G401.6 (cell line): Measurements from ENCODE around the gene JAG1.

Source experiments
- FAIRE-seq: peaks from 2 replicates; lab custom pipeline; 2012; peaks lifted over from hg19 to GRCh38; lab: Jason Lieb, UNC

JAG1 gene

DNA sequence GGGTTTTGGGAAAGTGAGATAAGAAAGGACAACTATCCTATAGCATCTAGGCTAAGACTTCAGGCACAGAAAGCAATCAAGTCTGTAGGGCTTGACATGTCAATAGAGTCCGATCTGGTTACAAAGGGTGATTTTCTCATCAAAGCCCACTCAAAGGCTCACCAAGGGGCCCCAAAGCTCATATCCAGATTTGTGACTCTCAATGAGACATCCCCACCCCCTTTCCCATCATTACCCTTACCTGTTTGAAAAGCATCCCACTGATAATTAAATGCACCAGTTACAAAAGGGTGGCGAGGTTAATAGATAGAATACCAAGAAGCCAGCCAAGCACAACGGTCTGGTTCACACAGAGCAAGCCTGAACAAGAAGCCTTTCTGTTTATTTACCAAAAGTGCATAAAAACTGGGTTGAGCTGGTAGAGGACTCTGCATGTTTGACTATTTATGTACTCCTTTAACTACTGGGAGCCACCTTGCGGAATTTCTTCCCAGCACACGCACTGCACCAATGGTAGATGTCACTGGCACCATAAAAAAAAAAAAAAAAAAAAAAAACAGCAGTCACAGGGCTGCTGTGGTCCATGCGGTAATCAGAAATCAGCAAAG lies 6.1 kb downstream of the JAG1 start:
- no peak for FAIRE-seq

- FAIRE-seq = no peak
These were observed 6.8 kb downstream of the JAG1 start for GRCh38 chr20:10667077-10667401.

DNA sequence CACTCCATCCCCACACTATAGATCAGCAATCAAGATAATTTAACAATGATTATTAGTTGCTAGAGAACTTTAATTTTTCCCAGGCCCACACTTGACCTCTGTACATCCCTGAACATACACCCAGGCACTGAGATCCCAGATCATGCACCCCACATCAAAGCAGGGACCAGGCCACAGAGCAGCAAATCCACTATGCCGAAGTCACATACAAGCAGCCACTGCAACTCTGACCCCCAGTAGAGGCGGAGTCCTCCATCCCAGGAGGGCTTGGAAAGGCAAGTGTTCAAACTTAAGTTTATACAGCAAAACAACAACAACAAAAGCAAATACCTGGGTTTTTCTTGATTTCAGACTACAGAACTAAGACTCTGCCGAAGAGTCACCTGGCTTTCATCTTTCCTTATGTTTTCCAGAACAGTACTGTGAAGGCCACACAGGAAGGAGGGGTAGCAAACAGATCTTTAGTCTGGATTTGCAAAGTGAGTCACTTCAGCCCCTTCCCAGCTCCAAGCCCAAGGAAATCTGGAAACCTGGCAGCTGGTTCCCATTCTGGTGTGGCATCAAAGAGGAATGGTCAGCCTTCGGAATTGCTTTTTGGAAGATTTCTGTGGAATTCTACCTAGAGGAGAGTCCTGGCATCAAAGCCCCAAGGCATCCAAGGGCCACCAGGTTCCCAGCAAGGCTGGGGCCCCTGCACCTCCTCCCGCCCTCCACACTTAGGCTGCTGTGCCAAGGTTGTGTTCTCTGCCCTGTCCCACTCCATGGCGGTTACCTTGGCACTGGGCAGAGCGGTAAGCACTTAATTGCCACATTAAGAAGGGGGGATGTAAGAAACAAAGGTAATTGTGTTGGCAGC lies 7.3 kb downstream of the JAG1 start:
- no peak for FAIRE-seq

DNA sequence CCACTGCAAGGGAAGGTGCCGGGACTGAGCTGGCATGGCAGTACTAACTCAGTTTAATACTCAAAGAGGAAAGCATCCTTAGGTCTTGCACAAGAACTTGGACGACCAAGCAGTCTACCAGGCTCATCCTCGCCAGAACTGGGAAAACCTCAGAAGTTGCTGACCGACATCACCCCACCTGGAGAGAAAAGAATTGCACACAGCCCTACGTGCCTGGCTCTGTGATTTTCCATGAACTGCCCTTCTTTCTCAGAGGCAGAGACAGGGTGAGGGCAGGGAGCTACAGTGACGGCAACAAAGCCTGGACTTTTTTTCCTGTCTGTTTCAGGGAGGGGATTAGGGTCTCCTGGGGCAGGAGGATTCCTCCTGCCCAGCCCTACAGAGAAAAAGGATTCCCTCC lies 8.0 kb downstream of the JAG1 start:
- FAIRE-seq = no peak

GRCh38 chr20:10665027-10665561 lies 8.7 kb downstream of the JAG1 start:
- no peak for FAIRE-seq

GRCh38 chr20:10663756-10664155 lies 10.0 kb downstream of the JAG1 start:
- FAIRE-seq = no peak

DNA sequence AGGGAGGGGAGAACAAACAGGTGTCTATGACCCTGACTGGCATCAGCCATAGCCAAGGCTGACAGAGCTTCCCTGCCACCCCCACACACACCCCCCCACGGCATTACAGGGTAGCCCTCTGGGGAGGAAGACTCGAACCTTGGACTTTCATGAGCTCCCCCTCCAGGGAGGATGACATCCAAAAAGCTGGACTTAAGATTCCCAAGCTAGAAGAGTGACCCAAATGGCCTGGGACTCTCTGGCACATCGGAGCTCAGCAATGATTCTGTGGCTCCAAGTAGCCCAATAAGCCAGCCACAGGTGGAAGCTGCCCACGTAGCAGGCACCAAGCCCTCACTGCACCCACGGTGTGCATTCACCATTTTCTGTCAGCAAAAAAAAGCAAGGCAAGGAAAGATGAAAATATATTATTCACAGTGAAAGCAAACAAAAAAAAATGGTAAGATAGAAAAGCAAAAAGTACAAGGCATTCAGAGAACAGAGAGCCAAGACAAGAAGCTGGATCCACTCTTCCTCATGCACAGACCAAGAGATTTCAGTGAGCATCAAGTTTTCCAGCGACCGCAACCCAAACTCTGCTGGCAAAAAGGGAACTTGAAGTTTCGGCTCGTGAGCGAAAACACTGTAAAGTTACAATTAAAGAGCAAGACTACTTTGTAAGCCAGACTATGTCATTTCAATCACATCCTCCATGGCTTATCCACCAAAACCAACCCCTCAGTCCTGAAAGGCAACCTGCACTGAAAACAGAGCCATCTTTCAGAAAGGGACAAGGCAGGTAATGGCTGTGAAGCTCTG lies 10.9 kb downstream of the JAG1 start:
- FAIRE-seq = no peak

DNA sequence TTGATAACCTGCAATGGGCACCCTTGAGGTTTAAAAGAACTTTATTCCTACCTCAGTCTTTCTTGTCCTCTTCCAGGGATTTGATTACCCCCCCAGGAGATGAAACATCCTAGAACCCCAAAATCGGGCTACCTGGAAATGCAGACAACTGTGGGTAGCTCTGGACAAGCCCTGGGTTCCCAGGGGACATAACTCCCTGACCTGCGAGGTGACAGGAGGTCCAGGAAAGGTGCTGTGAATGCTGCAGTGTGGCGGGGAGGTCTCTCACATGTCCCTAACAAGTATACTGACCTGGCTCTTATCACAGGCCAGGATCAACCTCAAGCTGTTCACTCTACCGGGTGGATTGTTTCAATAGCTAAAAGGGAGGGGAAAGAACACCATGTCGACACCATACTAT lies 11.6 kb downstream of the JAG1 start:
- no peak for FAIRE-seq

DNA sequence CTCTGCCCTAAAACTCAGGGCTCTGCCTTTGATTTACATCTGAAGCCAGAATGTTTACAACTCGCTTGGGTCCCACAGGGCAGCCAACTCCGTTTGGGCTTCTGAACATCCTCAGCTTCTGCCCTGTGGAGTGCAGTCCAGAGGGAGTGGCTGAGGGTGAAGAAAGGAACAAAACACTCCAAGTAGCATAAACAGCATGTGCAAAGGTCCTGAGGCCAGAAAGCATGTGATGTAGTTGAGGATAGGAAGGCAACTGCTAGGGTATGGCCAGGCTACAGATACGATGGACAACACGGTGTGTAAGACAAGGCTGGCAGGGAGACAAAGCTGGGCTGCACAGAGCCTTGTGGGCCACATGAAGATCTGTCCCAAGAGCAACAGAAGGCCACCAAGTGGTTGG lies 12.5 kb downstream of the JAG1 start:
- no peak for FAIRE-seq

DNA sequence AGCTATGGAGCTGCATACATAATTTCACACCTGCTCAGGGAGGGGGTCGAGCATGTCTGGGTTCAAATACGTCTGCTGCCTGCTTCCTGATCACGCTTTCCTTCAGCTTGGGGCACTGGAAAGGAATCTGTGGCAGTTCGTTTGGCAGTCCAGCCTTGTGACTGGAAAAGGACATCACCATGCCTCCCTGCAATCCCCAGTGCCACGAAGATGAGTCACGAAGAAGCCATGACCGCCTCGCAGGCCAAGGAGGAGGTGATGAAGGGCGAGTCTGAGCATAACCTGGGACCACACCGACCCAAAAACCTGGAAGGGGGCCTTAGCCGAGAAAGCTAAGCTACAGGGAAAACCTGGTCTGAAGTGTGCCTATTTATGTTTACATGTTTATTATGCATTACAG lies 13.1 kb downstream of the JAG1 start:
- FAIRE-seq = no peak

DNA sequence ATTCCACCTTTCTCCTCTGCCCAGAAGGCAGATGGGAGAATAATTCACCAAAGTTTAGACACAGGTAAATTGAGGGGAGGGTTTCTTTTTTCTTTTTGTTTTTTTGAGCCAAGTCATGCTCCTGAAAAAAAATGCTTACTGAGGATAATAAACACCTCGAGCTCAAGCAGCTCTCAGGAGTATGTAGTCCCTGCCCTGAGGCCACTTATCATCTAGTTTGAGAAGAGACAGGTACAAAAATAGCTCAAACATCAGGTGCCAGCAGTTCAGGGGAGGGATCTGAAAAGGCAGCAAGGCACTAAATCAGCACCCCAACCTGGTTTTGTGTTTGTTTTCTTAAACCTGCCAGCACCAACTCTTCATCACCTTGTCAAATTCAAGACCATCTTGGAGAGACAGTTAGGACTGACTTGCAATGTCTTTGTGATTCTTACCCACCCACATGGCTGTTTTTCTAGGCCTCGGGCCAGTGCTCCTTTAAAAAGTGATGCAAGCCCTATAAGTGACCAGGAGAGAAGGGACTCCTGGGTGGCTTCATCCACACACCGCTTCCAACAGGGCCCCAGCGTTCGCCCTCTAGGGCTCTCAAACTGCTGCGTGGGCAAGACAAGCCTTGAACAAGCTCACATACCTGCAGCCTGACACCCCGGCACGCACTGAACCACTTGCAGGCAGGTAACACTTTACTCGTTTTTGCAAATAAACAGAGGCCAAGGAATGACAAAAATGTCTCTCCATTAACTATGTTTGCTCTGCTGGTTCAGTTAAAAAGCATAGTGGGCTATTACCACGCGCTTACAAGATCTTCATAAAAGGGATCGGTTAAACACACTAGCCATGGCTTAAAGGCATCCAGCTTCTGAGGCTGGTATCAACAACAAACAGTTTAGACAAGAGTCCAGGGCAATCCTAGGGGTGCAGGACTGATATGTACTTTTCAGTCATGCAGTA lies 13.9 kb downstream of the JAG1 start:
- FAIRE-seq = no peak

DNA sequence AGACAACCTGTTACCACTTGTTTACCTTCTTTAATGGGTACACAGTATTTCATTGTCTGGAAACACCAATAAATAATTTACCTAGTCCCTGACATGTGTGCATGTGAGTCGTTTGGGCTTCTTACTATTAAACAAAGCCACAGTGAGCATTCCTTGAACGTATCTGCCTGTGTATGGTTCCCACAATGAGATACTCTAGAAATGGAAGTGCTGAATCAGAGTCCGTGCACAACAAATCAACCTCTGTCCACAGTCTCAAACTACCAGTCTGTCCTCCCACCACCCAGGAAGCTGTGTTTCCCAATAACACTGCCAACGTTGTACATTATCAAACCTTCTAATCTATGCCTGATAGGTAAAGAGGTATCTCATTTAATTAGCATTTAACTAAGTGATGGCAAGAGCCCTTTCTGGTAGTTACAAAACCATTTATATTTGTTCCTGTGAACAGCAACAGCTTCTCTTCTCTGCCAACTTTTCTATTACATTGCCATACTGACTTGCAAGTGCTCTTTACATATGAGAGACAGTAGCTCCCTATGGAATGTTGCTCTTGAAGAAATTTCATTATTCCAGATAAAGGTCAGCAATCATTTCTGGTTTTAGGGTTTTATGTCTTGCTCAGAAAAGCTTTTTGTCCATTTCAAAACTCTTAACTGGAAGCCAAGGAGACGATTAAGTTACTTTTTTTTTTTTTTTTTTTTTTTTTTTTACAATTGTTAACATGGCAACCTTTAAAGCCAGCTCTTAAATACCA lies 14.7 kb downstream of the JAG1 start:
- no peak for FAIRE-seq

DNA sequence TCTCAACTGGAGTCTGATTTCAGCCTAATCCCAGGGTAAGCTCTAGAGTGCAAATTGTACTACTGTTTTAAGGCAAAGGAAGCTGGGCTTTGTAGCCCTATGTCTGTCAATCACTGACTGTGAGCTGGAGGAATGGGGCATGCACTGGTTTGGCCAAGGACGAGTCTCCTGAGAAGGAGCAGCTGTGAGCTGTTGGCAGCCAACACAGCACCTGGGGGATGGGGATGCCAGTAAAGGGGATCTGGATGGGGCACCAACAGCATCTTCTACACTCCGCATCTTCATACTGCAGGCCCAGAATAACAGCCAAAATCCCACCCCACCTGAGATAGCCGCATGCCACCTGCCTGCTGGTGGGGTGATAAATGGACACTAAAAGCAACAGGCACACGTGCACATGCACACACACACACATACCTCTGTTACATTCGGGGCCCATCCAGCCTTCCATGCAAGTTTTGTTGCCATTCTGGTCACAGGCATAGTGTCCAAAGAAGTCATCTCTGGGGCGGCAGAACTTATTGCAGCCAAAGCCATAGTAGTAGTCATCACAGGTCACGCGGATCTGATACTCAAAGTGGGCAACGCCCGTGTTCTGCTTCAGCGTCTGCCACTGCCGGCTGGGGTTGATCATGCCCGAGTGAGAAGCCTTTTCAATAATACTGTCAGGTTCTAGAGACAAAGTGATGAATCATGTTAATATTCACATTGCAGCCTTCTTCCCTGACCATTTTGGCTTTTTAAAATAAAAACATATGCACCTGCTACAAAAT lies 15.6 kb downstream of the JAG1 start:
- FAIRE-seq = no peak

DNA sequence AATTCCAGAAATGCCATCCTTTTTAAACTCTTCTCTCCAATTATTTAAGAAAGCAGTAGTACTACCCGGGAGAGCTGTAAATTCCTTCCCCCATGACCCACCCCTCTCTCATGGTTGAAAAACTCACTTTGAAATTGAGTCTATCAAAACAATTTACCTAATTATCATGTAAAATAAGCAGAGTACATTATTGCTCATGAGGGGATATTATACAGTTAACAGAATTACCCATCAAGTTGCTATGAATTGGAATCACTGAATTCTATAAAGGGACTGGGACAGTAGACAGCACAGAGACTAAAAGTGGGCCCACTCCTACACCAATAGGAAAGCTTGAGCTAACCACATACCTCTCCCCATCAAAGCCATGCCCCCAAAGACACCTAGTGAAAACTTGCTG lies 16.3 kb downstream of the JAG1 start:
- no peak for FAIRE-seq

GRCh38 chr20:10655720-10656669 lies 17.8 kb downstream of the JAG1 start:
- FAIRE-seq = no peak

DNA sequence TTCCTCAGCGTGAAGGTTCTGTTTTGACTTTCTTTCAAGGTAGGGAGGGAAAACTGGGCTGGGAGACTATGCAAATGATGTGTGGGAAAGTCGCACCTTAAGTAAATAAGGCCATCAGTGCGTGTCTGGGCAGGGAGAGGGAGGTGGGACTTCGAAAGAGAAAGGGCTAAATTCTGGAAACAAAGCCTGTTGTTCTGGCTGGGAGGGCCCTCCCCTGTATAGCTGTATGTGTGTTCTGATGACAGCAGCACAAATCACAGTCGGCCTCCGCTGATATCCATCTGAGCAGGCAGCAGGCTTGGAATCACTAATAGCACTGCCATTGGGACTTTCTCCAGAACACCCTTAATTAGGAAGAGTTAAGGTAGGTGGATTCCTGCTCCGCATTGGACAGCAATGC lies 19.2 kb downstream of the JAG1 start:
- FAIRE-seq = no peak

DNA sequence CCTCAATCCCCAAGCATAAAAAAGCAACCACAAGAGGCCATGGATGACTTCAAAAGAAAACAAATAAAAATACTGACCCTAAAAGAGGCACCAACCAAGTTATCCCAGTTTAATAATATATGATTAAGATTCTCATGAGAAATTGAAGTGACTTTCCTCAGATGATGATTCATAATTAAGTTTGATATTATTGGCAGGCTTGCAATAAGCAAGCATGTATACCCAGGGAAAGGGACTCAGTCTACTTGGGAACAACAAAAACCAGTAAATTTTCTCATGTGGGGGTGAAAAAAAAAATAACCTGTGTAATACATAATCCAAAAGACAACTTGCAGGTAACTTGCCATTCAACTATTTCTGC lies 19.6 kb downstream of the JAG1 start:
- no peak for FAIRE-seq

DNA sequence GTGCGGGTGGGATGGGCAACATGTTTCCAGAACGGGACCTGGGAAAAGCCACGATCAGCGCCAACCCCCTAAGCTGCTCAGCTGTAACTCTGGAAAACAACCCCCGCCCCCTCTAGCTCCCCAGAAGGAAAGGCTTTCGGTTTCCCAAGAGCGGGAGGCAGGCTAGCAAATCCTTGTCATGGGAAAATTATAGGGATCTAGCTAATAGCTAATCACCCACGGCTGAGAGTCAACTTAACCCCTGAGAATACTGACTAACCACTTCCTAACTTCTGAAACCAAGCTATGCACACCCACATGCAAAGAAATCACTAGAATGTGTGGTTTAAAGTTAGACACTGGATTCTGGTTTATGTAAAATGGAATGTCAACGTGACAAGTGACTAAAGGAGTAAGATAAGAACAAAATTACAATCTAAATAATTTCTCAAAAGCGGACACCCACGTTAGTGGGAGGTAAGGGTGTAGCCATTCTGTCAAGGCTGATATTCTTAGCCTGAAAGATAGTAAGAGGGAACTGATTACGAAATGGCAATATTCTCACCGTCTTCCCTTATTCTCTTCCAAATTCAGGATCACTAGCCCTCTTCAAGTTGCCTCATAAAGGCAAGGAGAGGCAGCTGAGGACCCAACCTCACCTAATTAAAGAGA lies 20.1 kb downstream of the JAG1 start:
- no peak for FAIRE-seq
